Measurements from ENCODE around the gene MYO10.
"Not testable (repeated sequence)": the region's sequence is repeated elsewhere in the genome, so short reads cannot be mapped to it uniquely, and the experiment has no call there.

The MYO10 gene

DNA sequence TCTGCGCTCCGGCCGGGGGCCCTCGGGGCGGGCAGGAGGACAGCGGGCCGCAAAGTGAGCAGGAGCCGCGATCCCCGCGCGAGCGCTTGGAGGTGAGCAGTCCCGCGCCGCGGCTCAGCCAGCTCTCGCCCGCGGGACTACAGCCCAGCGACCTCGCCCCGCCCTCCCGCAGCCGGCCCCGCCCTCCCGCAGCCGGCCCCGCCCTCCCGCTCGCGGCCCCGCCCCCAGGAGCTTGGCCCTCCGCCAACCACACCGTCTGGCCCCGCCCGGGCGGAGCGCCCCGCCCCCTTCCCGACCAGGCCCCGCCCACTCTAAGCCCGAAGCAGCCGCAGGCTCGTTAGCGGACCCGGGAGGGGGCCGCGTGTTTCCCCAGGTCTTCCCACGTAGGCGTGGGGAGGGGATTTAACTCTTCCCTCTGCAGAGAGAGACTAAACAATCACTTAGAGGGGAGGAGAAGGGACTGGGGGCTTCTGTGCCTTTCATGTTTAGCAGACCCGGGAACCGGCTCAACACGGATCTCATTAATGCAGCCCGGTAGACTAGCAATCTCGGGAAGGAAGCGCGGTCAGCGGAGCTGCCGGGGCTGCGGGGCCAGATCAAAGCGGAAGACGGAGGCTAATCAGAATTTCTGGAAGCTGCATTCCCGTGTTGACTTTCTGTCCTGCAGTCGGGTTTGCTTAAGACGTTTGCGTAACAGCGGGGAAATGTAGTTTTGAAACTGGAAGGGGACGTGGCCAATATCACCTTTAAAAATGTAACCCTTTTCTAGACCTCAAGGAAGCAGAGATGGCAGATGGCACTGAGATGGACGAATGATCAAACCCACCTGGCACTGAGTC lies at the start of gene MYO10:
TSS of gene MYO10 (minus strand) at position 139 of the 839 bp plus-strand sequence. CDS start 480 bp downstream, outside the sequence.
- peak; percentile 71 for DNase-seq

- DNase-seq: not testable (repeated sequence)
These were observed 49.2 kb upstream of the MYO10 start for GRCh38 chr5:16985304-16985703.

DNA sequence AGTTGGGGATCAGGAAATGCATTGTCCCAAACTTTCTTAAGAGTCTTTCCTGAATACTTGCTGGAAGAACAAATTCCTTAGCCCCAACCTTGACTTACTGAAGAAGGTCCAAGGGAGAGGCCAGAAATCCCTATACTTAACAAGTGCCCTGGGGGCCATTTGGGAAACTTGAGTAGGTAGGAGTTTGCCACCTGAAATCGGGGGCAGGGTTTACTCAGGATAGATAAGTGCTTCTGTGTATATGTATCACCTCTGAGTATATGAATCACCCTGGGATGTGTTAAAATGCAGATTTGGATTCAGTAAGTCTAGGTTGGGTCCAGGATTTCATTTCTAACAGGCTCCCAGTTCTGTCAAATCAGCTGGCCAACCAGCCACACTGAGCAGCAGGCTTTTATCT lies 47.9 kb upstream of the MYO10 start:
- DNase-seq: no peak

DNA sequence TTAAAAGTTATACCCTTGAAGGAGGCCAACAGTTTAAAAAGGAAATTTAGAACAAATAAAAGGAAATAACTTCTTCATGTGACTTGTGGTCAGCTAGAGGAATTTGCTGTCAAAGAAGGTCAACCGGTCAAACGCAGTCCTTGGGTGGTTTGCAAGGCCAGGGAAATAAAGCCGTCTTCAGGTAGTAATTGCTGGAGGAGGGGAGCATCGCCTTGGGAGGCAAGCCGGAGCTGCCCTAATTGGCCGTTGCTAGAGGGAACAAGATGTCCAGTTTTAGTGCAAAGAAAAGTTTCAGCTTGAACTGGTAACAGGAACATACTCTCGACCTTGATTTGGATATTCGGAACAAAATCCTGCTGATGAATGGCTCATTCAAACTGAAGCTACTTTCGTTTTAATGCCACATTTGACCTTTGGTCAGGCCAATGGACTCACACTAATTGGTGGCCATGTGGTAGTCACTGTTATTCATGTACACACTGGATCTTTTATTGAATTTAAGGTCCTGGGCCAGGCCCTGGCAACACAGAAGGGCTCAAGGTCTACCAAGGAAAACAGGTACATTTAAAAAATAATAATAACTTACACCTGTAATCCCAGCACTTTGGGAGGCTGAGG lies 47.0 kb upstream of the MYO10 start:
- no peak for DNase-seq

DNA sequence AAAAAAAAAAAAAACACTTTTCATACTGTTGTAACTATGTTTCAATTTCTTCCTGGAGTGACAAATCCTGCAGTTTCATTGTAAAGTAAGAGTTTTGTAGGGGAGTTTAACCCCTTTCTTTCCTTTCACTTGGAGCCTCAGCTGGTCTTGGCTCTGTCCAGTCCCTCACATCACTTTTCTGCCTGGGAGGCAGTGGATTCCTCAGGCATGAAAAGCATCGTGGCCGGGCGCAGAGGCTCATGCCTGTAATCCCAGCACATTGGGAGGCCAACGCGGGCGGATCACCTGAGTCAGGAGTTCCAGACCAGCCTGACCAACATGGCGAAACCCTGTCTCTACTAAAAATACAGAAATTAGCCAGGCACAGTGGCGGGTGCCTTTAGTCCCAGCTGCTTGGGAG lies 45.6 kb upstream of the MYO10 start:
- DNase-seq: no peak

- no peak for DNase-seq
These were observed 44.9 kb upstream of the MYO10 start for GRCh38 chr5:16980983-16981382.

- no peak for DNase-seq
These were observed 42.2 kb upstream of the MYO10 start for GRCh38 chr5:16978296-16978695.

DNA sequence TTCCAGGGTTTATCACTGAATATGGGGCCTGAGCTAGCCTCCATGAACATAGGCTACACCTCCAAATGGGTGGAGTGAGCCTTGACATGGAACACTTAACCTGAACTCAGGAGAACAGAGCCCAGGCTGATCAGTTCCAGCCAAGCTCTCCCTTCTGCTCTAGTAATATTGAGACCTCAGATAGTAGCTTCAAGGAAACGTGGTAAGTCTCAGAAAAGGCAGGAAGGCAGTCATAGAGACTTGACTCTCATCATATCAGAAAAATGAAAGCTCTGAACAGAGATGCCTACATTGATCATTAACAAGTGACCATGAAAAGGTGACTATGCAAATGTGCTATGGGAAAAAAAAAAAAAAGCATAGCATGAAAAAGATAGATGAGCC lies 40.5 kb upstream of the MYO10 start:
- DNase-seq: no peak

DNA sequence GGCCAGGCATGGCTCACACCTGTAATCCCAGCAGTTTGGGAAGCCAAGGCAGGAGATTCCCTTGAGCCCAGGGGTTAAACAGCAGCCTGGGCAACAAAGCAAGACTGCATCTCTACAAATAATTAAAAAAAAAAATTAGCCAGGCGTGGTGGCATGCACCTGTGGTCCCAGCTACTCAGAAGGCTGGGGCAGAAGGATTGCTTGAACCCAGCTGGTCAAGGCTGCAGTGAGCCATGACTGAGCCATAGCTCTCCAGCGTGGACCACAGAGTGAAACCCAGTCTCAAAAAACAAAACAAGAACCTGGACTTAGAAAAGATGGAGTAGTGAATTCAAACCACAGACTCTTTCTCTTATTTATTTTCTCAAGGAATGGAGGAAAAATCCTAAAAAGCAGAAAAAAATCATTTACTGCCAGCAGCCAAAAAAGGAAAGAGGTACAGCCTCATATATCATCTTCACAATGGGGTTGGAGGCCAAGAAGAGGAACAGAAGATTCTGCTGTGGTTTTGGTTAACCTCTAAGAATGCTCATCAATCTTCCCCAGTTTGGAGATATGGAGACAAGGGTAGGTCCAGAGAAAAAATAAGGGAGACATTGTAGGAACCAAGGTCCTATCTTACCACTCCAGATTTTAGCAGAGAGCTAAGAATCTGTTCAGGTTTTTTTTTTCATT lies 40.0 kb upstream of the MYO10 start:
- DNase-seq: no peak

DNA sequence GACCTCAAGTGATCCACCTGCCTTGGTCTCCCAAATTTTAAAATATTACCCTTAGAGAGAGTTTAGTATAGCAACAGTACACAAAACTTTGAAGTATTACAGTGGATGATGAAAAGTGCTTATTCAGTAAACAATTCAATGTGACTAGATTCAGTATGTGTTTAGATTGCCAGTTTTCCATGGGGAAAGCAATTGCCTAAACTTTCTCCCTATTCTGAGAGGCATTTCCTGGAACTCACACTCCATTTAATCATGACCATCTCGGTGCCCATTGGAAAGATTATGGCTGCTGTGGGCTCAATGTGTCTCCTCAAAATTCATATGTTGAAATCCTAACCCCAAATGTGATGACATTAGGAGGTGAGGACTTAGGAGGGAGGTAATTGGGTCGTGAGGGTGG lies 38.9 kb upstream of the MYO10 start:
- no peak for DNase-seq

DNA sequence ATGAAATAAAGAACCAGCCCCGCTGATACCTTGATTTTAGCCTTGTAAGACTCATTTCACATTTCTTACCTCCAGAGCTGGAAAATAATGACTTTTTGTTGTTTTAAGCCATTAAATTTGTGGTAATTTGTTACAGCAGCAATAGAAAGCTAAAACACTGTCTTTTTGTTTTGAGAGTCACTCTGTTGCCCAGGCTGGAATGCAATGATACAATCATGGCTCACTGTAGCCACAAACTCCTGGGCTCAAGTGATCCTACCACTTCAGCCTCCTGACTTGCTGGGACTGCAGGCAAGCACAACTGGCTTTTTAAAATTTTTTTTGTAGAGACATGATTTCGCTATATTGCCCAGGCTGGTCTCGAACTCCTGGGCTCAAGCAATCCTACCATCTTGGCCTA lies 34.7 kb upstream of the MYO10 start:
- DNase-seq: no peak

GRCh38 chr5:16970260-16970659 lies 34.2 kb upstream of the MYO10 start:
- DNase-seq: no peak

- DNase-seq: no peak
These were observed 29.5 kb upstream of the MYO10 start for GRCh38 chr5:16965581-16965980.

DNA sequence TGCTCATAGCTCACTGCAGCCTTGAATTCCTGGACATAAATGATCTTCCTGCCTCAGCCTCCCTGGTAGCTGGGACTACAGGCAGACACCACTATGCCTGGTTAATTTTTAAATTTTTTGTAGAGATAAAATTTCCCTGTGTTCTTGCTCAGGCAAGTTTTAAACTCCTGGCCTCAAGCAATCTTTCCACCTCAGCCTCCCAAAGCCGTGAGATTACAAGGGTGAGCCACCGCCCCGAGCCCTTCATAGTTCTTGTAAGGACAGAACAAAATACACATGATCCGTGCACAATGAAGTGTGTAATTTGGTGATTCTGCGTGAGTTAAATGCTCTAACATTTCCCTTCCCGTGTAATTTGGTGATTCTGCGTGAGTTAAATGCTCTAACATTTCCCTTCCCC lies 27.7 kb upstream of the MYO10 start:
- DNase-seq: no peak

- no peak for DNase-seq
These were observed 25.0 kb upstream of the MYO10 start for GRCh38 chr5:16961131-16961530.

DNA sequence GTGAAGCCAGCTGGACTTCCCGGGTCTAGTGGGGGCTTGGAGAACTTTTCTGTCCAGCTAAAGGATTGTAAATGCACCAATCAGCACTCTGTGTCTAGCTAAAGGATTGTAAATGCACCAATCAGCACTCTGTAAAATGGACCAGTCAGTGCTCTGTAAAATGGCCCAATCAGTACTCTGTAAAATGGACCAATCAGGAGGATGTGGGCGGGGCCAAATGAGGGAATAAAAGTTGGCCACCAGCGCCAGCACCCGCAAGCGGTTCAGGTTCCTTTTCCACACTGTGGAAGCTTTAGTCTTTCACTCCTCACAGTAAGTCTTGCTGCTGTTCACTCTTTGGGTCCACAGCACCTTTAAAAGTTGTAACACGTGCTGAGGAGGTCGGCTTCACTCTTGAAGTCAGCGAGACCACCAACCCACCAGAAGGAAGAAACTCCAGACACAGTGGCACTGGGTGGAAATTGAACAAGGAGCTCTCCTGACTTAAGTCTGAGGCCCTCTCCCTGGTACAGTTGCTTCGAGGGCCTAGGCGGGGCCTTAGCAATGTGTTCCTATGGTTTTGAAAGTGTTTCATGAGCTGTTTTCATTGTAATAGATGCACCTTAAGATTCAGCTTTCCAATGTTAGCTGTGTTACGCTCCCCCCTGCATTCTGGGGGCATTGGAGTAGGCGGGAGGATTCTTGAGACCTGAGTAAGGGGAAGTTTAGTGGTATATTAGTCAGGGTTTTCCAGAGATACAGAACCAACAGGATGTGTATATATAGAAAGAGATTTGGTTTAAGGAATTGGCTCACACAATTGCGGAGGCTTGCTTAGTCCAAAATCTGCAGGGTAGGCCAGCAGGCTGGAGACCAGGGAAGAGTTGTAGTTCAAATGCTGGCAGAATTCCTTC lies 21.5 kb upstream of the MYO10 start:
- DNase-seq: no peak

DNA sequence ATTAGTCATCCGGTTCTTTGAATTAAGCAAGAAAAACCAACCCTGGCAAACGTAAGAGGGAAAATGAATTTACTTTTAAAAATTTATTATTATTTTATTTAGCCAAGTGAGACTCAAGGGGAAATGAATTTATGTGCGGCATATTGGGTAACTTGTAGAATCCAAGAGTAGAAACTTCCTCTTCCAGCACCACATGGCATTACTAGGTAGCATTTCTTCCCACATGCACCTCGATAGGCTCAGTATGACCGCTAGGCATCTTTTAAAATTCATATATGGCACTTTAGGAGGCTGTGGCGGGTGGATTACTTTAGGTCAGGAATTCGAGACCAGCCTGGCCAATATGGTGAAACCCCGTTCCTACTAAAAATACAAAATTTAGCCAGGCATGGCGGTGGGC lies 17.6 kb upstream of the MYO10 start:
- no peak for DNase-seq

DNA sequence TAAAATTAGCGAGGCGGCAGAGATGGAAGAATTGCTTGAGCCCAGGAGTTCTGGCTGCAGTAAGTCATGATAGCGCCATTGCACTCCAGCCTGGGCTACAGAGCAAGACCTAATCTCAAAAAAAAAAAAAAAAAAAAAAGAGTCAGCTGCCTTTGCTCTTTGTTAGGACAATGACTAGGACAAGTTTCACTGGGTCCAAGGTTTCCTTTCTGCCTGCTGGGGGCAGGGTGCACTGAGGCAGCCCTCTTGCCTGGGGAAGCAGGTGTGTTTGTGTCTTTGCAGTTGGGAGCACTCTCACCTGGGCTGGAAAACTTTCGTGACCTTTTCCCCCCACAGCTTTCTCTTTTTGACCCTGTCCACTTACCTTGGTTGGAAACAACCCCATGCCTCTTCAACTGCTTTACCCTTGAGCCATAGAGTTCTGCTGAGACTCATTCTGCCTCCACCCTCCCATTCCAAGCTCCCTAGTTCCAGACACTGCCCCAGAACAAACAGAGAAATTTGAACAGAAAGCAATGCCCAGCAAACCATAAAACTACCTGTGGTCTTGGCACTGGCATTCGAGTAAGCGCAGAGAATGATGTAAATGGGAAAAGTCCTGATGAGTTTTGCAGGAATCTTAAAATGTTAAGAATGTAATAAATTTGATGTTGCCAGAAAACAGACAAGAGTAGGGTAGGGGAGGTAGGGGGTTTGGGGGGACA lies 17.0 kb upstream of the MYO10 start:
- no peak for DNase-seq

- DNase-seq: no peak
These were observed 10.6 kb upstream of the MYO10 start for GRCh38 chr5:16946725-16947124.

DNA sequence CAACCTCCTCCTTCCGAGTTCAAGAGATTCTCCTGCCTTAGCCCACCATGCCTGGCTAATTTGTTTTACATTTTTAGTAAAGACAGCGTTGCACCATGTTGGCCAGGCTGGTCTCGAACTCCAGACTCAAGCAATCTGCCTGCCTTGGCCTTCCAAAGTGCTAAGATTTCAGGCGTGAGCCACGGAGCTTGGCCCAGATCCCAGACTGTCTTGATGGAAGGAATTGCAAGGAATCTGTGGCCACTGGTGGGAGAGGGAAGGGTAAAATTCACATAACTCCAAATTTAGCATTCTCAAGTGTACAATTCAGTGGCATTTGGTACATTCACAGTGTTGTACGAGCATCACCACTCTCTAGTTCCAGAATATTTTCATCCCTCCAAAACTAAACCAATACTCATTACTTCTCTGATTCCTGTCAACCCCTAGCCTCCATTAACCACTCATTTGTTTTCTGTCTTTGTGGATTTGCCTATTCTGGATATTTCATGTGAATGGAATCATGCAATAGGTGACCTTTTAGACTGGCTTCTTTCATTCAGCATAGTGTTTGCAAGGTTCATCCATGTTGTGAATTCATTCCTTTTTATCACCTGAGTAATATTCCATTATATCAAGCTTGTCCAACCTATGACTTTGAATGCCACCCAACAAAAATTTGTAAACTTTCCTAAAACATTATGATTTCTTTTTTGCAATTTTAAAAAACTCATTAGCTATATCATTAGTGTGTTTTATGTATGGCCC lies 8.9 kb upstream of the MYO10 start:
- no peak for DNase-seq

DNA sequence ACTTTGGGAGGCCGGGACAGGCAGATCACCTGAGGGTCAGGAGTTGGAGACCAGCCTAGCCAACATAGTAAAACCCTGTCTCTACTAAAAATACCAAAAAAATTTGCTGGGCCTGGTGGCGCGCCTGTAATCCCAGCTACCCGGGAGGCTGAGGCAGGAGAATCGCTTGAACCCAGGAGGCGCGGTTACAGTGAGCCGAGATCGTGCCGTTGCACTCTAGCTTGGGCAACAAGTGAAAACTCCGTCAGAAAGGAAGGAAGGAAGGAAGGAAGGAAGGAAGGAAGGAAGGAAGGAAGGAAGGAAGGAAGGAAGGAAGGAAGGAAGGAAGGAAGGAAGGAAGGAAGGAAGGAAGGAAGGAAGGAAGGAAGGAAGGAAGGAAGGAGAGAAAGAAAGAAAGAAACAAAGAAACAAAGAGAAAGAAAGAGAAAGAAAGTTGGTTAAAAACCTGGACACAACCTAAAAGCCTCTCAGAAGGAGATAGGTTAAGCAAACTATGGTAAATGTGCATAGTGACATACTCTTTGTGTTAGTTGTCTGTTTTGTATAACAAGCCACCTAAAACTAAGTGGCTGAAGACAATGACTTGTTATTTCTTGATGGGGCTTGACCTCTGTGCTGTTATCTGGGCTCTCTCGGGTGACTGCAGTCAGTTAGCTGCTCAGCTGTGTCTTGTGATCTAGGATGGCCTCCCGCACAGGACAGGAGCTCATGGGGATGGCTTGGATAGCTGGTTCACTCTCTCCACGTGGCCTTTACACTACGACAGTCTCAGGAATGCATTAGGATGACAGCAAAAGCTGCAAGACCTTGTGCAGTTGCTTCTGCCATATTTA lies 8.0 kb upstream of the MYO10 start:
- DNase-seq: no peak

Data from T1000 (cell line).